Frontal cortex (tissue), 4 donors: ENCODE measurements around the gene PRDM16. TPM values are rescaled to one million over a fixed set of nuclear protein-coding genes. Genes with fewer than 3 reads are reported as not detected.
"Not testable (repeated sequence)": the region's sequence is repeated elsewhere in the genome, so short reads cannot be mapped to it uniquely, and the experiment has no call there.

Experiments
- DNase-seq, 2 donors: peaks; one replicate each; pipeline ENCODE4 v3.0.0; 2012; ENCODE audit warnings: low spot score in 2 of 2
- FAIRE-seq: peaks from 2 replicates; lab custom pipeline; 2012; peaks lifted over from hg19 to GRCh38; lab: Jason Lieb, UNC
- total RNA-seq: library from RNA; depleted of rRNA; stranded (reverse); fragments of >200 nt; gene quantifications from one replicate; pipeline ENCODE4 v1.2.3, GENCODE V29; 2014
- donor health status: control.
- donor health status: control.
- donor health status: control.

The PRDM16 gene
- total RNA-seq, 1 donor from 2014 or later: 1.6 TPM

- no peak for DNase-seq
Measured at GRCh38 chr1:3227893-3228292, 158.9 kb downstream of the PRDM16 start.

GRCh38 chr1:3229081-3229725 is 160.2 kb downstream of the PRDM16 start:
- FAIRE-seq (no peak), DNase-seq (no peak)

More at GRCh38 chr1:3227893-3228292, 158.9 kb downstream of the PRDM16 start:
- FAIRE-seq: no peak

GRCh38 chr1:3230553-3230952 is 161.6 kb downstream of the PRDM16 start:
- no peak for FAIRE-seq

GRCh38 chr1:3231245-3231644 is 162.2 kb downstream of the PRDM16 start:
- FAIRE-seq (no peak), DNase-seq (no peak)

More at GRCh38 chr1:3230553-3230952, 161.6 kb downstream of the PRDM16 start:
- no peak for DNase-seq

- no peak for DNase-seq
- no peak for FAIRE-seq
Measured at GRCh38 chr1:3231826-3232225, 162.8 kb downstream of the PRDM16 start.

- FAIRE-seq (no peak), DNase-seq (no peak)
Measured at GRCh38 chr1:3233031-3233430, 164.0 kb downstream of the PRDM16 start.

- no peak for FAIRE-seq
- no peak for DNase-seq
Measured at GRCh38 chr1:3233551-3233950, 164.5 kb downstream of the PRDM16 start.

- FAIRE-seq: no peak
Measured at GRCh38 chr1:3234281-3234680, 165.3 kb downstream of the PRDM16 start.

GRCh38 chr1:3234956-3235355 is 166.0 kb downstream of the PRDM16 start:
- no peak for DNase-seq
- no peak for FAIRE-seq

More at GRCh38 chr1:3234281-3234680, 165.3 kb downstream of the PRDM16 start:
- no peak for DNase-seq

GRCh38 chr1:3235496-3235895 is 166.5 kb downstream of the PRDM16 start:
- FAIRE-seq (no peak), DNase-seq (no peak)

- no peak for FAIRE-seq
- DNase-seq: no peak
Measured at GRCh38 chr1:3236361-3236760, 167.4 kb downstream of the PRDM16 start.

- no peak for FAIRE-seq
- no peak for DNase-seq
Measured at GRCh38 chr1:3236955-3237354, 168.0 kb downstream of the PRDM16 start.

- no peak for FAIRE-seq
Measured at GRCh38 chr1:3237570-3237969, 168.6 kb downstream of the PRDM16 start.

GRCh38 chr1:3237994-3238702 is 169.1 kb downstream of the PRDM16 start:
- DNase-seq (no peak), FAIRE-seq (no peak)

More at GRCh38 chr1:3237570-3237969, 168.6 kb downstream of the PRDM16 start:
- no peak for DNase-seq

- FAIRE-seq (no peak), DNase-seq (no peak)
Measured at GRCh38 chr1:3238703-3239278, 169.8 kb downstream of the PRDM16 start.

GRCh38 chr1:3239991-3240390 is 171.0 kb downstream of the PRDM16 start:
- not testable (repeated sequence) for FAIRE-seq, DNase-seq

- FAIRE-seq: no peak
- DNase-seq: no peak
Measured at GRCh38 chr1:3240524-3241235, 171.7 kb downstream of the PRDM16 start.

GRCh38 chr1:3241236-3241550 is 172.2 kb downstream of the PRDM16 start:
- DNase-seq (no peak), FAIRE-seq (no peak)

GRCh38 chr1:3241673-3242407 is 172.8 kb downstream of the PRDM16 start:
- FAIRE-seq: no peak
- no peak for DNase-seq
